Upper lobe of left lung (tissue), 4 donors: ENCODE data around the gene WNT11.

Source experiments
- CTCF ChIP-seq, 6 experiments: fragments of 450-650 bp in 4 of 6; fragments of 200-600 bp in 2 of 6; sonication (generic) in 2 of 6; IDR thresholded peaks; one replicate each; pipeline ENCODE4 v1.5.1; 2016 to 2019; ENCODE audit warnings: antibody characterized with exemption in 6 of 6
- EP300 ChIP-seq, 4 donors: sonication (generic); formaldehyde crosslinking; IDR thresholded peaks; one replicate each; pipeline ENCODE4 v1.5.1; 2017; ENCODE audit warnings: antibody characterized with exemption in 4 of 4, control low read depth in 2 of 4
- POLR2A ChIP-seq, 4 donors: fragments of 450-650 bp; IDR thresholded peaks; one replicate each; pipeline ENCODE4 v1.5.1; 2016 to 2017; ENCODE audit warnings: antibody characterized with exemption in 4 of 4, mild to moderate bottlenecking in 2 of 4

- TF ChIP-seq CTCF (IDR thresholded peaks at IDR 0.05) (no peak), POLR2A (IDR thresholded peaks at IDR 0.05) (no peak), EP300 (IDR thresholded peaks at IDR 0.05) (no peak)
Measured at GRCh38 chr11:76151556-76152085, 54.7 kb downstream of the WNT11 start.
